Type B pancreatic cell (in vitro differentiated cells): ENCODE measurements around the gene ANKRD33. TPM values are rescaled to one million over a fixed set of nuclear protein-coding genes. Genes with fewer than 3 reads are reported as not detected.

Source experiments
- DNase-seq: peaks from one replicate; pipeline ENCODE4 v3.0.0; 2021; ENCODE audit warnings: mixed read lengths; ENCODE audit not compliant: unreplicated experiment; ENCODE audit errors: extremely low spot score
- H3K27ac Mint-ChIP-seq: 2 replicates; pipeline ENCODE4 v1.8.0; 2021; ENCODE audit warnings: mild to moderate bottlenecking, mixed read lengths
- H3K27me3 Mint-ChIP-seq: 2 replicates; pipeline ENCODE4 v1.8.0; 2021; ENCODE audit warnings: mixed read lengths
- H3K36me3 Mint-ChIP-seq: 2 replicates; pipeline ENCODE4 v1.8.0; 2021; ENCODE audit warnings: mixed read lengths
- H3K4me1 Mint-ChIP-seq: one replicate; pipeline ENCODE4 v1.8.0; 2021; ENCODE audit warnings: mixed read lengths; ENCODE audit not compliant: unreplicated experiment
- H3K4me3 Mint-ChIP-seq: 2 replicates; pipeline ENCODE4 v1.8.0; 2021; ENCODE audit warnings: mild to moderate bottlenecking, mixed read lengths
- H3K9me3 Mint-ChIP-seq: 2 replicates; pipeline ENCODE4 v1.8.0; 2021; ENCODE audit warnings: mixed read lengths
- total RNA-seq: library from RNA; stranded (reverse); gene quantifications from 2 replicates; pipeline ENCODE4 v1.2.1, GENCODE V29; 2021; ENCODE audit warnings: low replicate concordance
- TF ChIP-seq, protein P1 (sequence below): fragments of 200-600 bp; sonication (generic); conservative IDR thresholded peaks from 2 replicates; pipeline ENCODE4 v1.5.0; 2021; ENCODE audit warnings: antibody characterized with exemption, mild to moderate bottlenecking

Gene ANKRD33
- total RNA-seq, 1 donor from 2014 or later: 0.51 TPM

DNA sequence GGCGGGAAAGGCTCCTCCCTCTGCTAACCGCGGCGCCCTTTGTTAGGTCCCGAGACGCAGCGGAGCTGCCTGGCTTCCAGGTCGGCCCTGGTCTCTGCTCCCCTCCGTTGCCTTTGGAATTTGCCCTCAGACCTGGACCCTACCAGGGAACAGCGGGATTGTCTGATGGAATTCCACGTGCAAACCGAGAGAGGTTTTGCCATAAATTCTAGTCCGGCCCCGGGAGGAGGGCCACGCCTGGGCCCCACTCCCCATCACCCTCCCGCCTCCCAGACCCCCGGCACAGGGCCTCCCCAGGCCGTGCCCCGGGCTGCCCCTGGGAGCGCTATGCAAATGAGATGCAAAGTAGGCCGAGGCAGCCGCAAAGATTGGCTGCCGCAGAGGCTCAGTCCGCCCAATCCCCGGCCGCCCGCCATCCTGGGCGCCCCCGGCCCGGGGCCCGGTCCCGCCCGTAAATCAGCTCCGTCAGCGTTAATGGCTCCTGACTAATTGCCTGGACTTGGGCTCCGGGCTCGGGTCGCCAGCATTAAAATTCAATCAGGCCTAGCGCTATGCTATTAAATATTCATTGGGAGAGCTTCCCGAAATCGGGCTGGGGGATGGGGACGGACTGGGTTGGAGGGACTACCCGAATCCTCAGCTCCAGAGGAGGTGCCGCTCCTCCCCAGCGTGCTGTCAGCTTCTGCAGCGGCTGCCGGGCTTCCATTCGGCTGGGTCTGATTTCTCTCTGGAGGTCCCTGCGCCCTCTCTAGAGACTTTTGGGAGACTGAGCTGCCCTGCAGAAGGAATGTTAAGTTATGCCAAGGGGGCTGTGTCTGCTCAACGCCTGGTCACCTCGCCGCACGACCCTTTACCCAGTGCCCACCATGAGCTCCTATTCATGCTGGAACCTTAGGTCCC is 23.7 kb upstream of the ANKRD33 start:
- peak overlapping the region; percentile 79 for H3K4me3 Mint-ChIP-seq
- peak; percentile 82 for DNase-seq
- H3K27ac Mint-ChIP-seq: peak overlapping the region; percentile 62
- H3K36me3 Mint-ChIP-seq: no peaks in the 10 kb centered on the region
- no peaks in the 10 kb centered on the region for H3K9me3 Mint-ChIP-seq
- TF ChIP-seq, protein P1, sequence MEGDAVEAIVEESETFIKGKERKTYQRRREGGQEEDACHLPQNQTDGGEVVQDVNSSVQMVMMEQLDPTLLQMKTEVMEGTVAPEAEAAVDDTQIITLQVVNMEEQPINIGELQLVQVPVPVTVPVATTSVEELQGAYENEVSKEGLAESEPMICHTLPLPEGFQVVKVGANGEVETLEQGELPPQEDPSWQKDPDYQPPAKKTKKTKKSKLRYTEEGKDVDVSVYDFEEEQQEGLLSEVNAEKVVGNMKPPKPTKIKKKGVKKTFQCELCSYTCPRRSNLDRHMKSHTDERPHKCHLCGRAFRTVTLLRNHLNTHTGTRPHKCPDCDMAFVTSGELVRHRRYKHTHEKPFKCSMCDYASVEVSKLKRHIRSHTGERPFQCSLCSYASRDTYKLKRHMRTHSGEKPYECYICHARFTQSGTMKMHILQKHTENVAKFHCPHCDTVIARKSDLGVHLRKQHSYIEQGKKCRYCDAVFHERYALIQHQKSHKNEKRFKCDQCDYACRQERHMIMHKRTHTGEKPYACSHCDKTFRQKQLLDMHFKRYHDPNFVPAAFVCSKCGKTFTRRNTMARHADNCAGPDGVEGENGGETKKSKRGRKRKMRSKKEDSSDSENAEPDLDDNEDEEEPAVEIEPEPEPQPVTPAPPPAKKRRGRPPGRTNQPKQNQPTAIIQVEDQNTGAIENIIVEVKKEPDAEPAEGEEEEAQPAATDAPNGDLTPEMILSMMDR: no peak
- peaks cover 38% of the 10 kb centered on the region for H3K4me1 Mint-ChIP-seq
- H3K27me3 Mint-ChIP-seq: peaks cover 27% of the 10 kb centered on the region

DNA sequence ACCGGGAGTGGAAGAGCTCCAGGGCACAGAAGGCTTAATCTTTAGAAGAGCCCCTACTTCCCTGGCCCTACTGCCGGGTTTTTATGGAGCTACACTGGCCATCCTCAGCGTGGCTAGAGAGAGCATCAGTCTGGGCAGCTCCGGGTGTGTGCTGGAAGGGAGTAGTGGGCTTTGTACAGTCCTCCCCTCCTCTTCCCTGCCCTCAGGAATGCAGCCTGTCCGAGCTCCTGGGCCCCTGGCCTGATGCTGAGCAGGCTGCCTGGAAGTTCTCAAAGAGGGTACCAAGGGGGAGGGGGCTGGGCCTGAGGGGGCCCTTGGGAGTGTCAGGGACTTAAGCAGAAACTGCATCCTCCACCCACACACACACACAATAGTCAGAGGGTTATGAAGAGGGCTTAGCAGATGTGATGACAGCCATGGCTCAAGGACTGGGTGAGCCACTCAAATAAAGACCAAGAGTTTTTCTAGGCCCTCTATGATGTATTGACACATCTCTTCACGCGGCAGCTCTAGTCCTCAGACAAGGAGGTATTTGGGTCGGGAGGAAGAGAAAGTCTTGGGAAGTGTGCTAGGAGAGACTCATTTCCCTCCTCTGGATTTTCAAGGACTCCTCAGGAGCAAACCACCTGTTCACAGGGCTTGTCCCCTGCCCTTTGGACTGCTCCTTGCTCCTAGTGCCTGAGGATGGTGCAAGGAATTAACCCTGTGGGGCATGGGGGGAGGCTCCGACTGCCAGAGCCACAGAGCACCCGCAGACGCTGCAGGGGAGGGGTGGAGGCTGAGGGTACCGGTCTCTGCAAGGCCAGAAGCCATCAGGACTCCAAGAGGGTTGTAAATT is 22.9 kb upstream of the ANKRD33 start:
- Mint-ChIP-seq H3K4me3 (peak overlapping the region; percentile 79), H3K36me3 (no peaks in the 10 kb centered on the region), H3K9me3 (no peaks in the 10 kb centered on the region), H3K27me3 (peaks cover 28% of the 10 kb centered on the region), H3K4me1 (peaks cover 44% of the 10 kb centered on the region), H3K27ac (peak overlapping the region; percentile 62)
- TF ChIP-seq, protein P1: no peak
- no peak for DNase-seq

DNA sequence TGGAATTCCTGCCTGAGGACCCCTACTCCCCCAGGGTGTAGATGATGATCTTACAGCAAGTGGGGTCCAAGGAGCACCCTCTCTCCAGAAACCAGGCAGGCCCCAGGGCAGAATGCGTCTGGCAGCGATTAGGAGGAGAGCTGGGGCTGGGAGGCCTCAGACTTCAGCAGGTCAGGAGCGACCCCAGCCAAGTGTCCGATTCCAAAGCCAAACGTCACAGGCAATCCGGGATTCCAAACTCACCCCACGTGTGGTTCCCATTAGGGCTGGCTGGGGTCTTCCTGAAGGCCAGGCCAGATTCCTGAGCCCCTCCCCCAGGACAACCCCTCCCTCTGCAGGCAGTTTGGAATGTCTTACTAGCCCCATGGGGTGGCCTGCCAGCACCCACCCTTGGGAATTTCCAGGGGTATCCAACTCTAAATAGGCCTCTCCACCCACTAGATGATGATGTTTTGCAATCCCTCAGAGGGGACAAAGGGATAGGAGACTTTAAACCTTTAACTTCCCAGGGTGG is 22.1 kb upstream of the ANKRD33 start:
- TF ChIP-seq, protein P1: no peak
- peak overlapping the region; percentile 58 for H3K4me3 Mint-ChIP-seq
- peaks cover 33% of the 10 kb centered on the region for H3K27me3 Mint-ChIP-seq
- H3K27ac Mint-ChIP-seq: peak overlapping the region; percentile 62
- no peaks in the 10 kb centered on the region for H3K9me3 Mint-ChIP-seq
- DNase-seq: no peak
- H3K36me3 Mint-ChIP-seq: no peaks in the 10 kb centered on the region
- H3K4me1 Mint-ChIP-seq: peaks cover 51% of the 10 kb centered on the region

DNA sequence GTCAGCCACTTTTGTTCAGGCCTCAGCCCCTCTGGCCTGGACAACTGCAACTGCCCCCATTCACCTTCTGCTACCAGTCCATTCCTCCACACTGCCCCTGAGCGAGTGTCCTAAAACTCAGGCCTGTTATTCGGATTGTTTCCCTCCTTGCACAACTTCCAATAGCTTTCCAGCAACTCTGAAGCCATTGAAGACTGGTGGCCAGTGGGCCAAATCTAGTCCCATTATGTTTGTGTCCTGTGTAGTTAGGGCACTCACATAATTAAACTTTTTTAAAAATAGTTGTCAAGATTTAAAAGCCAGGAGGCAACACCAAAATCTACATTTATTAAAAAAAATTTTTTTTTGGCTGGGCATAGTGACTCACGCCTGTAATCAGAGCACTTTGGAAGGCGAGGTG is 21.6 kb upstream of the ANKRD33 start:
- no peaks in the 10 kb centered on the region for H3K36me3 Mint-ChIP-seq
- no peak overlapping the region for H3K27ac Mint-ChIP-seq
- H3K4me3 Mint-ChIP-seq: peak overlapping the region; percentile 58
- no peak for DNase-seq
- TF ChIP-seq, protein P1: no peak
- H3K4me1 Mint-ChIP-seq: peaks cover 54% of the 10 kb centered on the region
- H3K27me3 Mint-ChIP-seq: peaks cover 33% of the 10 kb centered on the region
- no peaks in the 10 kb centered on the region for H3K9me3 Mint-ChIP-seq

DNA sequence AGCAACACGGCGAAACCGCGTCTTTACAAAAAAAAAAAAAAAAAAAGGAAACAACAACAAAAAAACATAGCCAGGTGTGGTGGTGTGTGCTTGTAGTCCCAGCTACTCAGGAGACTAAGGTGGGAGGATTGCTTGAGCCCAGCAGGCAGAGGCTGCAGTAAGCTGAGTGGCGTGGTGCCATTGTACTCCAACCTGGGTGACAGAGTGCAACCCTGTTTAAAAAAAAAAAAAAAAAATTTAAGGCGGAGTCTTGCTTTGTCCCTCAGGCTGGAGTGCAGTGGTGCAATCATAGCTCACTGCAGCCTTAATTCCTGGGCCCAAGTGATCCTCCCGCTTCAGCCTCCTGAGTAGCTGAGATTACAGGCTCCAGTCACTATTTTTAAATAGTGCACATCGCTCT is 21.1 kb upstream of the ANKRD33 start:
- H3K27me3 Mint-ChIP-seq: peaks cover 33% of the 10 kb centered on the region
- H3K4me3 Mint-ChIP-seq: no peak overlapping the region
- TF ChIP-seq, protein P1: no peak
- DNase-seq: no peak
- peaks cover 57% of the 10 kb centered on the region for H3K4me1 Mint-ChIP-seq
- no peaks in the 10 kb centered on the region for H3K9me3 Mint-ChIP-seq
- H3K36me3 Mint-ChIP-seq: no peaks in the 10 kb centered on the region
- H3K27ac Mint-ChIP-seq: no peak overlapping the region
